Hepatocyte (in vitro differentiated cells): ENCODE data around the gene GAR1.

ENCODE experiments used
- EZH2 ChIP-seq: fragments of 200-600 bp; sonication (generic); IDR thresholded peaks from 2 replicates; pipeline ENCODE4 v1.6.1; 2016; ENCODE audit warnings: antibody characterized with exemption, mild to moderate bottlenecking, borderline replicate concordance
- EZH2phosphoT487 ChIP-seq: fragments of 200-600 bp; sonication (generic); IDR thresholded peaks from one replicate; pipeline ENCODE4 v1.6.1; 2018; ENCODE audit warnings: antibody characterized with exemption, mild to moderate bottlenecking, low read depth, moderate library complexity; ENCODE audit not compliant: unreplicated experiment, severe bottlenecking
- TF ChIP-seq, protein P1 (sequence below): fragments of 200-600 bp; sonication (generic); IDR thresholded peaks from 2 replicates; pipeline ENCODE4 v1.5.1; 2016; ENCODE audit warnings: antibody characterized with exemption, mild to moderate bottlenecking; ENCODE audit not compliant: poor library complexity

- TF ChIP-seq, protein P1, sequence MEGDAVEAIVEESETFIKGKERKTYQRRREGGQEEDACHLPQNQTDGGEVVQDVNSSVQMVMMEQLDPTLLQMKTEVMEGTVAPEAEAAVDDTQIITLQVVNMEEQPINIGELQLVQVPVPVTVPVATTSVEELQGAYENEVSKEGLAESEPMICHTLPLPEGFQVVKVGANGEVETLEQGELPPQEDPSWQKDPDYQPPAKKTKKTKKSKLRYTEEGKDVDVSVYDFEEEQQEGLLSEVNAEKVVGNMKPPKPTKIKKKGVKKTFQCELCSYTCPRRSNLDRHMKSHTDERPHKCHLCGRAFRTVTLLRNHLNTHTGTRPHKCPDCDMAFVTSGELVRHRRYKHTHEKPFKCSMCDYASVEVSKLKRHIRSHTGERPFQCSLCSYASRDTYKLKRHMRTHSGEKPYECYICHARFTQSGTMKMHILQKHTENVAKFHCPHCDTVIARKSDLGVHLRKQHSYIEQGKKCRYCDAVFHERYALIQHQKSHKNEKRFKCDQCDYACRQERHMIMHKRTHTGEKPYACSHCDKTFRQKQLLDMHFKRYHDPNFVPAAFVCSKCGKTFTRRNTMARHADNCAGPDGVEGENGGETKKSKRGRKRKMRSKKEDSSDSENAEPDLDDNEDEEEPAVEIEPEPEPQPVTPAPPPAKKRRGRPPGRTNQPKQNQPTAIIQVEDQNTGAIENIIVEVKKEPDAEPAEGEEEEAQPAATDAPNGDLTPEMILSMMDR, result no peak
- TF ChIP-seq EZH2, result no peak
- TF ChIP-seq EZH2phosphoT487, result no peak
Observed at GRCh38 chr4:109798866-109799265, 16.7 kb upstream of the GAR1 start.
